NT2/D1 (cell line): Measurements from ENCODE around the gene ECI1.

ENCODE experiments used
- SUZ12 ChIP-seq: IDR thresholded peaks from 2 replicates; pipeline ENCODE4 v1.6.1; 2011; ENCODE audit not compliant: insufficient read length, insufficient read depth; ENCODE audit errors: extremely low read depth
- YY1 ChIP-seq: IDR thresholded peaks from 2 replicates; pipeline ENCODE4 v1.6.1; 2011; ENCODE audit not compliant: insufficient read length, insufficient read depth

- TF ChIP-seq SUZ12 (no peak), YY1 (no peak)
Measured at GRCh38 chr16:2235234-2235651, 16.1 kb downstream of the ECI1 start.
